Esophagus muscularis mucosa (tissue), 4 donors: ENCODE data around the gene AFF3.

Experiments used
- EP300 ChIP-seq: sonication (generic); formaldehyde crosslinking; IDR thresholded peaks from one replicate; pipeline ENCODE4 v1.6.1; 2017; ENCODE audit warnings: antibody characterized with exemption
- POLR2A ChIP-seq: fragments of 450-650 bp; IDR thresholded peaks from one replicate; pipeline ENCODE4 v1.6.1; 2017; ENCODE audit warnings: antibody characterized with exemption, moderate library complexity, mild to moderate bottlenecking, low read depth
- POLR2AphosphoS5 ChIP-seq, 2 donors: sonication (generic); formaldehyde crosslinking; IDR thresholded peaks; one replicate each; pipeline ENCODE4 v1.6.1; 2017; ENCODE audit warnings: antibody characterized with exemption in 2 of 2
- TF ChIP-seq, protein P1 (sequence below), 3 experiments: fragments of 200-600 bp in 2 of 3; fragments of 450-650 bp in 1 of 3; sonication (generic) in 2 of 3; IDR thresholded peaks; one replicate each; pipeline ENCODE4 v1.5.1; 2017 to 2019; ENCODE audit warnings: antibody characterized with exemption in 3 of 3, mild to moderate bottlenecking in 2 of 3, moderate library complexity in 1 of 3

DNA sequence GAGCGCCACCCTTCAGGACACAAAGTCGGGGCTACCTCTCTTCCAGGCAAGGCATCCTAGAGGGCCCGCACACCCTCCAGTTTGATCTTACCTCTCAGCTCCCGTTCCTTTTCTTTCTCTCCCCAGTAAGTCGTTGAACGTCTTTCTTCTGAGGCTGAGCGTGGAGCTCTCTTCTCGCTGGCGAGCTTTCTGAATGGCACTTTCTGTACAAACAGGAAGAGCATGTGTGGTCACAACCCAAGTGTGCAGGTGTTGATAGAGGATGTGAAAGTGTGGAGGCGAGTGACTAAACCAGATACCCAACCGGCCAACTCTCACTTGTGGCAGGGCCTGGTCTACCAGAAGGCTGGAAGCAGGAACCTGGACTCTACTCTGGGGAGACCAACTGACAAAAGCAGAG, at the start of gene AFF3:
- TF ChIP-seq, protein P1, sequence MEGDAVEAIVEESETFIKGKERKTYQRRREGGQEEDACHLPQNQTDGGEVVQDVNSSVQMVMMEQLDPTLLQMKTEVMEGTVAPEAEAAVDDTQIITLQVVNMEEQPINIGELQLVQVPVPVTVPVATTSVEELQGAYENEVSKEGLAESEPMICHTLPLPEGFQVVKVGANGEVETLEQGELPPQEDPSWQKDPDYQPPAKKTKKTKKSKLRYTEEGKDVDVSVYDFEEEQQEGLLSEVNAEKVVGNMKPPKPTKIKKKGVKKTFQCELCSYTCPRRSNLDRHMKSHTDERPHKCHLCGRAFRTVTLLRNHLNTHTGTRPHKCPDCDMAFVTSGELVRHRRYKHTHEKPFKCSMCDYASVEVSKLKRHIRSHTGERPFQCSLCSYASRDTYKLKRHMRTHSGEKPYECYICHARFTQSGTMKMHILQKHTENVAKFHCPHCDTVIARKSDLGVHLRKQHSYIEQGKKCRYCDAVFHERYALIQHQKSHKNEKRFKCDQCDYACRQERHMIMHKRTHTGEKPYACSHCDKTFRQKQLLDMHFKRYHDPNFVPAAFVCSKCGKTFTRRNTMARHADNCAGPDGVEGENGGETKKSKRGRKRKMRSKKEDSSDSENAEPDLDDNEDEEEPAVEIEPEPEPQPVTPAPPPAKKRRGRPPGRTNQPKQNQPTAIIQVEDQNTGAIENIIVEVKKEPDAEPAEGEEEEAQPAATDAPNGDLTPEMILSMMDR (IDR thresholded peaks at IDR 0.05): no peak
- TF ChIP-seq POLR2A (no peak), POLR2AphosphoS5 (IDR thresholded peaks at IDR 0.05) (no peak), EP300 (no peak)
